CD4-positive, alpha-beta T cell treated with Interleukin-4 for 4 hours (primary cell): ENCODE data around the gene FUOM.

Source experiments
- DNase-seq: peaks from one replicate; pipeline ENCODE4 v3.0.0-alpha.2; 2020

The FUOM gene

DNA sequence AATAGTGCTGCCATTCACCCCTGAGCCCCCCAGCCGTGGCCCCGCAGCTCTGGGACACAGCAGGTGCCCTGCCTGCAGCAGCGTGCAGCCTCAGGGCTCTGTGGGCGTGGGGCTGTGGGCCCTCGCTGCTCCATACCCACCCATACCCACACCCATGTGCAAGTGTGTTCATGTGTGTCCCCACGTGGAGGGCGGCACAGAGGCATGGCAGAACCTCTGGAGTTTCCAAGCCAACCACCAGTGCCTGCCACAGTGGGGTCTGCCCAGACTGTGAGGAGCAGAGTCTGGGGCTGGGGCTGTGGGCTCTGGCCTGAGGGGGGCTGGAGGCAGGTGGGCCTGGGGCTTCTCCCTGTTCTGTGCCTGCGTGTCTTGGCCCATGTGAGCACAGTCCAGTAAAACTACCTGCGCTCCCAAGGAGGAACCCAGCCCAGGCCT, 8.2 kb downstream of the FUOM start:
- no peak for DNase-seq

- DNase-seq, result no peak
Observed at GRCh38 chr10:133349160-133349568, 8.7 kb downstream of the FUOM start.

DNA sequence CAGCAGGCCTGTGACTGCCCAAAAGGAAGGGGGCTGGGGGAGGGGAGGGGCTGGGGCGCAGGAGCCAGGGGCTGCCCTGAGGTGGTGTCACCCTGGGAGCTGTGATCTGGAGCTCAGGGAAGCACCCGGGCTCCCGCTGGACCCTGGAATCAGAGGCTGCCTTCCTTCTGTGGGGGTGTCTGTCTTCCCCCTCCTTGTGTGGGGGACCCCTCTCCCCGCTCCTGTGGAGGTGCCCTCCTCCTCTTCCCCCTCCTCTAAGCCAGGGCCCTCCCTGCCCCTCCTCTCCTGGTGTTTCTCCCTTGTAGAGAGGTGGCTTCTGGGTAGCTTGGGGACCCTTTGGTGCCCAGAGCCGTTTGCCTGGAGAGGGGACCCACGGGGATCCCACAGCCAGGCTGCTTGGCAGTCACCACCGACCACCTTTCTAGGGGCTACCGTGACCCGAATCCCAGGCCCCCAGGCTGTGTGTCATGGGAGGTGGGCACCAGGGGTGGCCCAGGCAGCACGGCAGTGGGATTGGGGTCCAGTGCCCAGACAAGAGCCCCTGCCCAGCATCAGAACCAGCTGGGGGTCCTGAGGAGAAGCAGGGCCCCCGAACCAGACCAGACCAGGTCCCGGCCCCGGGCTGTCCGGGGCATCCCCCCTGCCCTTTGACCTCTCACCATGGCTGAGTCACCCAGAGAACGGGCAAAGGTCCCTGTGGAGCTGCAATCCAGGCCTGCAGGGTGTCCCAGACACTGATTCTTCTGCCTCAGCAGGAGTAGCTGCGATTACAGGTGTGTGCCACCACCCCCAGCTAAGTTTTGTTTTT, 9.9 kb downstream of the FUOM start:
- DNase-seq, result no peak

- no peak for DNase-seq
Observed at GRCh38 chr10:133346413-133346812, 11.4 kb downstream of the FUOM start.

- no peak for DNase-seq
Observed at GRCh38 chr10:133344236-133344635, 13.6 kb downstream of the FUOM start.

GRCh38 chr10:133343558-133343957, 14.3 kb downstream of the FUOM start:
- DNase-seq, result no peak

GRCh38 chr10:133342942-133343341, 14.9 kb downstream of the FUOM start:
- no peak for DNase-seq

DNA sequence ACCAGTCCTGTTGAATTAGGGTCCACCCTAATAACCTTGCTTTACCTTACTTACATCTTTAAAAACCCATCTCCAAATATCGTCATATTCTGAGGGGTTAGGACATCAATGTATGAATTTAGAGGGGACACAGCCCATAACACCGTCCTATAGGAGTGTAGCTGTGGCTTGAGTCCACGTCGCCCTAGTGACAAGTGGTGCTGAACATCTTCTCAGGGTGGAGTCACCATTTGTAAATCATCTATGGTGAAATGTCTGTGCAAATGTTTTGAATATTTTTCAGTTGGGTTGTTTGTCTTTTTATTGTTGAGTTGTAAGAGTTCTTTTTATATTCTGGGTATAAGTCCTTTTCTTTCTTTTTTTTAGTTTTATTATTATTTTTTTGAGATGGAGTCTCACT, 15.8 kb downstream of the FUOM start:
- DNase-seq, result no peak

DNA sequence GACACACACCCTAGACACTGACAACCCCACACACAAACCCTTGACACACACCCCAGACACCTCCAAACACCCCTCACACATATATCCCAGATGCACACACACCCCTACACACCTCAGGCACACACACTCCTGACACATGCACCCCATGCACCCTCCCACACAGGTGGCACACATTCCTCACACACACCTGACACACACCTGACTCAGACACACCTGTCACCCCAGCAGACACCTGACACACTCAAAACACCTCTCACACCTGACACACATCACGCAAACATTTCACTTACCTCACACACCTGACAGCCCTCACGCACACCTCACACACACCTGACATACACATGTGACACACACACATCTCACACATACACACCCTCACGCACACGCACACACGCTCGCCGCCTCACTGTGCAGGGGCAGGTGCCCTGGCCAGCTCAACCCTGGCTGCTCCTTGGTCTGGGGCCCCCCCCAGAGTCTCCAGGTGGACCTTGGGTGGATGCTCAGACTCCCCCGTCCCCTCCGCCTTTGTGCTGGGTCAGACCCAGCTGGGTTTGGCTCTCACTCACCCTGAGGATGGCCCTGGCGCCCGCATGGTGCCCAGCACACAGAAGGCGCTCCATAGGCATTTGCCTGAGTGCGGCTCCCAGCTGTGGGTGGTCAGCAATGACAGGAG, 18.0 kb downstream of the FUOM start:
- DNase-seq, result no peak

GRCh38 chr10:133338080-133339071, 19.4 kb downstream of the FUOM start:
- DNase-seq, result no peak

DNA sequence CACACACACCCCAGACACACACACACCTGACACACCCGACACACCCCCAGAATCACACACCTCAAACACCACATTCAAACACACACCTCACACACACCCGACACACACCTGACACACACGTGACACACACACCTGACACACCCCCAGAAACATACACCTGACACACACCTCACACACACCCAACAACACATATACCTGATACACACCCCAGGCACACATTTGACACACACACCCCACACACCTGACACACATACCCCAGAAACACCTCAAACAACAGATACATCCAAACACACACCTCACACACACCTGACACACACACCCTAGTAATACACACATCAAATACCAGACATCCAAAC, 20.5 kb downstream of the FUOM start:
- no peak for DNase-seq

DNA sequence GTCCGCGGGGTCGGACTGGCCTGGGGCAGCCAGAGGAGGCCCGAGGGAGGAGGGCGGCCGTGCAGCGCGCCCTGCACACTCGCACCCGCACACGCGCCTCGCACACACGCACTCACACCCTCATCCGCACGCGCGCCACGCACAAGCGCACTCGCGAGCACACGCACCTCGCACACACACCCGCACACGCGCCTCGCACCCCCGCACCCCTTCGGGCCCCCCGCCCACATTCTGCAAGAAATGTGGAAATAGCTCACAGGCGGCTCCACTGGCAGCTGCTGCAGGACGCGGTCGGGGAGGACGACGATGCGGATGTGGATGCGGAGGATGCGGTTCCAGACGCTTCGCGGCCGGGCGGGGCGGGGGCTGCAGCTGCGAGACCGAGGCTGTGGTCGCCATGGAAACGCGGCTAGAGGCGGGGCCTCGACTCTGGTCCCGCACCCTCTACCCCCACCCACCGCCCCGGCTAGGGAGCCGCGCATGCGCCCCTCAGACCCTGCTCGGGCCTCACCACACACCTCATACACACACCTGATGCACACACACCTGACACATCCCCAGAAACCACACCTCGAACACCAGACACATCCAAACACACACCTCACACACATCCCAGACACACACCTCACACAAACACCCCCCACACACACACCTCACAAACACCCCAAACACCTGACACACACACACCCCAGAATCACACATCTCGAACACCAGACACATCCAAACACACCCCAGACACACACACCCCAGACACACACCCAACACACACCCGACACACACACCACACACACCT, 21.0 kb downstream of the FUOM start, which contains the start of gene CALY:
Gene CALY, minus strand, starts transcription at position 320 of the 793 bp plus-strand sequence. CDS start 7,907 bp downstream, outside the sequence.
- DNase-seq, result peak; percentile 86

DNA sequence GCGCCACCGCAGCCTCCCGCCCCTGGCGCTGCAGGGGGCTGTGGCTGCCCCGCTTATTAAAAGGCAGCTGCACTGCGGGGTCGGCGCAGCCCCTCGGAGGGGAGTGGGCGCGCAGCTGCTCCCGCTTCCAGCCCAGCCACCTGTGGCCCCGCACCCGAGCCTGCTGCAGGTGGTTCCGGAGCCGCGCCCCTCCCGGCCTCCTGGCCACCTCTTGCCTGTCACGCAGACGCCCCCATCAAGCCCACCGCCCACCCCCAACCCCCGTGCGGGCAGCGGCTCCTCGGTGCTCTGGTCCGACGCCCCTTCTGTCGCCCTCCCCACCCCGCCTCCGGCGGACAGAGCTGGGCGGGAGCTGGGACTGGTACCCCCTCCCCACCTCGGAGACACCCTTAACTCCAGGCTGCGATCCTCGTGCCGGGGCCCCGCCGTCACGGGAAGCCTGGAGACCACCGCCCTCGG, 21.7 kb downstream of the FUOM start:
- no peak for DNase-seq

DNA sequence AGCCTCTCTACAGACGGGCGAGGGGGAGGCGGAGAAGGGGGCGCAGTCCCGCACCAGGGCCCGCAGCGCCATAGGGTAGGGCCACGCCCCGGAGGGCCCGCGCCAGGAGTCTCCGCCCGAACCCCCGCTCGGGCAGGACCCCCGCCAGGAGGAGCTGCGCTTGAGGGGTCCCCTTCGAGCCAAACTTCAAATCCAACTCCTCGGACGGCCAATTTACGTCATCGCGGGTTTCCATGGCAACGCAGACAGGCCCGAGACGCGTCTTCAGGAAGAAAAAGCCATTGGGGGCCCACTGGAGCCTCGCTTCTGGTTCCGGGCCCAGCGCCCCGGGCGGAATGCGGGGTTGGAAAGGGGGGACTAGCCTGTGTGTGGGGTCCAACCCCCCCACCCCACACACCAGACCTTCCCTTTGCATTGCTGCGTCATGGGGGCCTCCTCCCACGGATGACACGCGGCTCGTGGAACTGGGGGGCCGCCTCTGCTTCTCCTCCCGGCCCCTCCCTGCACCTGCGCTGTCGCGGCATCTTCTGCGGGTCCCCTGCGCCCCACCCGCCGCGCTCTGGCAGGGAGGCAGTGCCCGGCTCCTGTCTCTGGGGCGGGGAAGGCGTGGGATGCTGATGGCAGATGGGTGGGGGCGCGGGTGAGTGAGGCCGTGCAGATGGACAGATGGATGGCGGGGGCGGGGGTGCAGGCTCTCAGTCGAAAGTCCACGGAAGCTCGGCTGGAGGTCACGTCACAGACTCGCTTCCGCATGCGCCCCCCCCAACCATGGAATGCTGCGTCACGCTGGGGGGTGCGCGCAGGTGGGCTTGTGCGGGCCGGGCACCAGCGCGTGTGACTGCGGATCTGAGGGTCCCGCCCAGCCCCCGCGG, 22.3 kb downstream of the FUOM start:
- peak; percentile 75 for DNase-seq

- DNase-seq, result no peak
Observed at GRCh38 chr10:133334503-133335245, 23.1 kb downstream of the FUOM start.

GRCh38 chr10:133332936-133333699, 24.7 kb downstream of the FUOM start:
- no peak for DNase-seq

DNA sequence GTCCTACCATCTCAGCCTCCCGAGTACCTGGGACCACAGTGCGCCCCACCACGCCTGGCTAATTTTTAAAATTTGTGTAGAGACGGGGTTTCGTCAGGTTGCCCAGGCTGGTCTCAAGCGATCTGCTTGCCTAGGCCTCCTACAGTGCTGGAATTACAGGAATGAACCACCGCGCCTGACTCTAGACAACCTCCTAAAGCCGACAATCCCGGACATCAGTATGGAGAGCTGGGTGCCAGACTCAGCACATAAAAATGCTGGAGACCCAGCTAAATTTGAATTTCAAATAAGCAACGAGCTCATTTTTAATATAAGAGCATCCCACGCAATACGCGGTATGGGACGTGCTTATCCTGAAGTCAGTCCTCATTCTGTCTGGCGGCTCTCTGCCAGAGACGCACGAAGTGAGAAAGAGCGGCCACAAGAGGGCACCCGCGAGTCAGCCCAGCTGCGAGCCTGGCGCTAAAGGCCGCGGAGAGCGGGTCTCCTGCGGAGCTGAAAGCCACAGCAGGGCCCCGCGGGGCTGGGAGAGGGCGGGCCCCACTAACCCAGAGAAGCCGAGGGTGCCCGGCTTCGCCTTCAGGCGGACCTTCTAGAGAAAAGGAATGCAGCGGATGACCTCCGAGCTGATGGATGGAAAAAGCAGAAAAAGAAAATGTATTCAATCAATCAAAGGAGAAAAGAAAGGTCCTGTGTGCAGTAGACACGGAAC, 28.2 kb downstream of the FUOM start:
- peak; percentile 81 for DNase-seq
